Daoy (cell line): ENCODE results near the gene ADGRL3. TPM values are rescaled to one million over a fixed set of nuclear protein-coding genes. Genes with fewer than 3 reads are reported as not detected.
"Not testable (repeated sequence)": the region's sequence is repeated elsewhere in the genome, so short reads cannot be mapped to it uniquely, and the experiment has no call there.

Source experiments
- DNase-seq: peaks from one replicate; pipeline ENCODE4 v3.0.0-alpha.2; 2015; ENCODE audit warnings: low read depth
- total RNA-seq: library from RNA; depleted of rRNA; stranded (reverse); fragments of >200 nt; shearing (Covaris generic); gene quantifications from 2 replicates; pipeline ENCODE4 v1.2.3, GENCODE V29; 2014

Gene ADGRL3
- total RNA-seq, 1 experiment from 2014 or later, result 4.6 TPM

DNA sequence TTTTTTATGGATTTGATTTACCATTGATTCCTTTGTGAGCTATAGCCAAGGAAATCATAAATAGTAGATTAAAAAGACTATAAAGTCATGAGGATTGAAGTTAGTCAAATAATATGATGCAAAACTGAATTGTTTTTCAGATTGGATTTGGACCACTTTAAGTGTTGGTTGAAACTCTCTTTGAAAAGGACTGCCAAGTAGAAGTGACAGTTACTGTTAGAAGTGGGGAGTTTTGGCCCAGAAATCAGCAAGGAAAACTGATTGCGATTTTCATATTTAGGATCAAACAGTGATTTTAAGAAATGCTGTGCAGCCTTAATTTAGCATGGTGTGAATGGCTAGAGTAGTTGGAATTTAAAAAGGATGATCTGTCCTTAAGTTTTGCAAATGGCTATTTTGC lies 4.9 kb downstream of the ADGRL3 start:
- DNase-seq, result no peak

DNA sequence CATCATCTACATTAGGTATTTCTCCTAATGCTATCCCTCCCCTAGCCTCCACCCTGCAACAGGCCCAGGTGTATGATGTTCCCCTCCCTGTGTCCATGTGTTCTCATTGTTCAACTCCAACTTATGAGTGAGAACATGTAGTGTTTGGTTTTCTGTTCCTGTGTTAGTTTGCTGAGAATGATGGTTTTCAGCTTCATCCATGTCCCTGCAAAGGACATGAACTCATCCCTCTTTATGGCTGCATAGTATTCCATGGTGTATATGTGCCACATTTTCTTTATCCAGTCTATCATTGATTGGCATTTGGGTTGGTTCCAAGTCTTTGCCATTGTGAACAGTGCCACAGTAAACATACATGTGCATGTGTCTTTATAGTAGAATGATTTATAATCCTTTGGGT lies 7.0 kb downstream of the ADGRL3 start:
- not testable (repeated sequence) for DNase-seq

DNA sequence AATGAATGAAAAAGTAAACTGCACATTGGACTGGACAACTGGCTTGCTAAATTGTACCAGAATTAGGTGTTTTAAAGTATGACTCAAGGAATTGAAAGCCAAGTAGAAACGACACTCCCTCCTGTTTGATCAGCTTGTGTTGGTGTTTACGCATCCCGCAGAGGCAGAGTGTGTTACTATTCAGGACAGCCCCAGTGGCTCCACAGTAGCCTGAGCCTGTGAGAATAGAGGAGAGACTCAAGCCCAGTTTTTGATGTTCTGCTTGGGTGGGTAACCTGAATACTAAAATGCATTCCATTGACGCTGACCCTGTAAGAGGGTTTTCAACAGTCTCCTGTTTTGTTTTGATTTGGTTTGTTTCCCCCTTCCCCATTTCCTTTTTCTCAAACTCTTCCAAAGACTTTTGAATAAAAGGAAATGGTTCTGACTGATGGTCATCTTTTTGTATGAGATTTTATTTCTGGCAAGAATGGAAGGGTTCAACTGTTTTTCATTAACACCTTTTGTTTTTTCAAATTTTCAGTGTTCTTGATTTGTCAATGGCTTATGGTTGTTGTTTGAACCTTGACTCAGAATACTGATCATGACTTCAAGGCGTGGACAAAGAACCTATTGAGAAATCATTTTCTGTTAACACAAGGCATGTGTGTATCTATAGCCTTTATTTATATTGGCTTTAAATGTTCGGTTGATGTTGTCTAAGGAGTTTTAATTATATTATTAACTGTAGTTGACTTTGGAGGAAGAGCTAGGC lies 10.2 kb downstream of the ADGRL3 start:
- no peak for DNase-seq

DNA sequence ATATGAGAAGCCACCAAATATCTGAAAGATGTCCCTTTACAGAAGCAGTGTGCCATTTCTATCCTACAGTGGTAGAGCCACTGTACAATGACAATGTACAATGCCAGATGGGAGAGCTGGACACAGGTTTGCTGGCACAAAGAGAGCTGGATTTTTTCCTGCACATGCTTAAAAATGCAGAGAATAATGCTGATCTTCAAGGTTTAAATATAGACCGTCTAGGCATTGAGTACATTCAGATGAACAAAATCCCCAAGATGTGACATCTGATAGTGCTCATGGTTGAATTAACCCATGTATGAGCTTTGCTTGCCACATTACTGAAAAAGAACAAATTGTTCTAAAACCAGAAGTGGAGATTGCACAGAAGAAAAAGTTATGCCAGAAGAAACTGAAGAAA lies 11.7 kb downstream of the ADGRL3 start:
- no peak for DNase-seq

- DNase-seq, result no peak
These were observed 12.7 kb downstream of the ADGRL3 start for GRCh38 chr4:61212788-61213187.

DNA sequence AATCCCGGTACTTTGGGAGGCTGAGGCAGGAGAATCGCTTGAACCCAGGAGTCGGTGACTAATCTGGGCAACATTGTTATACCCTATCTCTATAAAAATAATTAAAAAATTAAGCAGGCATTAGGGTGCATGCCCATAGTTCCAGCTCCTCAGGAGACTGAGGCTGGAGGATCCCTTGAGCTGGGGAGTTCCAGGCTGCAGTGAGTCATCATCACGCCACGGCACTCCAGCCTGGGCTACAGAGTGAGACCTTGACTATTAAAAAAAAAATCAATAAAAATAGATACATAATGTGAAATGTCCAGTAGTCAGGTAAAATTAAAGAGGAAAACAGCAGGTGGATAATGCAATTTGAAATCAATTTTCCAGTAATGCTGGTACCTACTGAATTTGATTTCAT lies 14.6 kb downstream of the ADGRL3 start:
- peak; percentile 36 for DNase-seq

- no peak for DNase-seq
These were observed 17.1 kb downstream of the ADGRL3 start for GRCh38 chr4:61217222-61217621.

DNA sequence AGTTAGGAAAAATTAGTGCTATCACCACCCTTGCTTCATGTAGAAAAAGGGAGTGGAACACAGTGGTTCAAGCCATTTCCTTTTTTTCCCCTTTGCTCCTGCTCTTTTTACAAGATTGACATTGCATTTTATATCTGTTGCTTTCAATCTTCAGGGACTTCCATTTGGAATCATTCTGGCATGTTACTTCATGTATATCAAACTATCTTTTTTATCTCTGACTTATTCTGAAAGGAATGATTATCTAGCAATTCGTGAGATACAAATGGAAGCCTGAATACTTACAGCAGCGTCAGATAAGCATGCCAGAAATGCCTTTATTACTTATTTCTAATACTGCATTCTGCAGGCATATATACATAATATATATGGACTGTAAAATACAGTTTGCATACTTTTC lies 20.4 kb downstream of the ADGRL3 start:
- no peak for DNase-seq

DNA sequence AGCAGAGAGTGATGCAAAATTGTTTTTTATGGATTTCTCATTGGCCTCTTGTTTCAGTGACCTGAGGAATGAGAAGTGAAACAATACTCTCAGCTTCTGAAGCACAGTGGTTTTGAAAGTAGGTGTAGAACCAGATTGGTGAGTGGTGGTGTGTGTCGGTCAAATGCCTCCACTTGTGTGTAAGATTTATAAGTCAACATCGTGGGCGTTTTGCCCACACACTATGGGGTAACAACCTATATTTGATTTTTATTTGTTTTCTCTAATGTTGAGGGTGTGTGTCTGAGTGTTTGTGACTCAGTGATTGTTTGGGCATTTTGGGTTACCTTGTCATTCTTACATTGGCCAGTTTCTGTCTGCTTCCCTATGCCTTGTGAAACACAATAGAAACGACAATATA lies 23.3 kb downstream of the ADGRL3 start:
- DNase-seq, result no peak

- DNase-seq, result no peak
These were observed 24.4 kb downstream of the ADGRL3 start for GRCh38 chr4:61224573-61224972.

DNA sequence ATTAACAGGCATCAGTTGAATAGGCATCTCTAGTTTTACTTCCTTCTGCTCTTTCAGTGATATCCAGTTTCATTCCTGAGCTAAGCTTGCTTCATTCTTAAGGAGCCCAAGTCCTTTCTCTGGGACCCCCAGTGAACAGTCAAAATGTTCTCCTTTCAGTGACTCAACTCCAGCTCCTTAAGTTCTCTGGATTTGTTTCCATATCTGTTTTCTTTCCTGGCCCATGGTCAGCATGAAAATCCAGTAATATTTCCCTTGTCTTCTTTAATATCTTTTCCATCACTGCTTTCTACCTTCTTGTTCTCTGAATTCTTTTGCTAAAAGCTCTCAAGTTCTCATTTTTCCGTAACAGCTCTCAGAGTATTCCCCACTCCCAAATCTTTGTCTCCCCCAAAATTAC lies 25.5 kb downstream of the ADGRL3 start:
- no peak for DNase-seq

- no peak for DNase-seq
These were observed 31.3 kb downstream of the ADGRL3 start for GRCh38 chr4:61231421-61231820.

- no peak for DNase-seq
These were observed 39.1 kb downstream of the ADGRL3 start for GRCh38 chr4:61239250-61239649.

DNA sequence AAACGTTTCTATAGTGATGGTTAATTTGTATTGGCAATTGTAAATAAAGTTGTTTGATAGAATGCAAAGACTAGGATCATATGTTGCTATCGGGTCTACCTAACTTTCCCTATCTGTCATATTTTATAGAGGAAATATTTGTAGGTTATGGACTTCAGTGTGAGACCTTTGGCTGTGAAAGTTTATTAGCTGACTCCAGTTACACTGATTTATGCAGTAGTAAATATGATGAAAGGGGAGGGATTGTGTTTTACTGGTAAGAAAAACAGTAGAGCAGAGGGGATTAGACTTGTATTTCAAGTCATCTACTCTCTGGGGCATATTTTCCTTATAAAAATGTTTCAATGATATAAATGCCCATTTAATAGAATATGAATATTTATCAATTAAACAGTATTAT lies 43.8 kb downstream of the ADGRL3 start:
- DNase-seq, result no peak

DNA sequence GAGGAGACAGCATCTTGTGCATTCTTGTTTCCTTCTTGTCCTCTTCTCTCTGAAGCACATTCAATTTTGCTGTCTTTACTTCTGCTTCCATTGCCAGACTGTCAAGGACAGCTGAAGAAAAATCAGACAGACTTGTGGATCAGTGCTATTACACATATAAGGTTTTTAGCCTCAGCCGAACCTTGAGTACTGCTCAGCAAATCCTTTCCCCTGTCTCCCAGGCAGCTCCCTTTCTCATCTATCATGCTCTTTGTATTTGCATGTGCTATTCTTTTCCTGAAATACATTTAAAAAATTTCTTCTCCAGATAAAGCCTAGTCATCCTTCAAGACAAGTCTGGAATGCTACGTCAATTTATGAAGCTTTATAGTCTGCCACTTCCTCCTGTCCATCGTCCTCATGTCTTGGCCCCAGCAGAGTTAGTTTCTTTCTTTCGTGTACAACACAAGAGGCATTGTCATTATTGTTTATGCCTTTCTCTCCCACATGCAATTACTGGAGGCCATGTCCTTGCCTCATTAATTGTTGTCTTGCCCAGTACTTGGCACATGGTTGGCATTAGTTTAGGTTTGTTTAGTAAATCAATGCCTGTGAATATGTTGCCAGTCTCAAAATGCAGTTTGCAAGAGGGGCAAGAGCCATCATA lies 45.1 kb downstream of the ADGRL3 start:
- DNase-seq, result no peak

GRCh38 chr4:61246034-61246433 lies 45.9 kb downstream of the ADGRL3 start:
- DNase-seq, result no peak

GRCh38 chr4:61248705-61249104 lies 48.6 kb downstream of the ADGRL3 start:
- DNase-seq, result no peak

- DNase-seq, result no peak
These were observed 51.0 kb downstream of the ADGRL3 start for GRCh38 chr4:61251129-61251528.

DNA sequence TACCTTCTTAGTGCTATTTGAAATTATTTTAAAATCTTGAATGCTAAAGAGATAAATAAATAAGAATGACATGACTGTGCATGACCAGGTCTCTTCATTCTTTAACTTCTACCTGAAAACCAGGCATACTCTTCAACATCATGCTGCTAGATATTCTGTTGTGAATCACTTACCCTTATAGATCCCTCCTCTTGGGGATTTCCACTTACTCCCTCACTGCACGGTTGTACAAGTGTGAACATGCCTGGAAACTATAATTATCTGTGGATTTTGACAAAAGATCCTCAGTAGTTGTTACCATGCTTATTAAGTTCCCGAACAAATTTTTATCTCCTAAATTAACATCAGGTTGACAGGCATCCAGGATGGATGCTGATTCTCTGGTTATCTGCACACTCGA lies 54.3 kb downstream of the ADGRL3 start:
- no peak for DNase-seq

GRCh38 chr4:61273233-61273632 lies 73.1 kb downstream of the ADGRL3 start:
- DNase-seq, result no peak

DNA sequence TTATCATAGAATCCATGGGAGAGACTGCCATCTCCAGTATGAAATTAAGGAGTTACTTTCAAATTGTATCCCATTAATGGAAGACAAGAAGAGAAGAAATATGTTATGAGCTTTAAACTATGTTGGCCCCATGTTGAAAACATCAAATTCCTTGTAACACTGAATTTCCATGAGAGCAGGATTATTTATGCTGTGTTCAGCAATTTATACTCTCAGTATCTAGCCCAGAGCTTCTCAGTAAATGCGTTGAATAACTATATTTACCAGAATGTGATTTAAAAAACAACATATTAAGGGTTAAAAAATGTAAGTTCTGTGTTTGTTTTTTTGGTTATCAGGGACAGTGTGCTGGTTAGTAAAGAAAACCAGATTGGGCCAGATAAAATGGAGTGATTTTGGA lies 74.2 kb downstream of the ADGRL3 start:
- DNase-seq, result no peak

DNA sequence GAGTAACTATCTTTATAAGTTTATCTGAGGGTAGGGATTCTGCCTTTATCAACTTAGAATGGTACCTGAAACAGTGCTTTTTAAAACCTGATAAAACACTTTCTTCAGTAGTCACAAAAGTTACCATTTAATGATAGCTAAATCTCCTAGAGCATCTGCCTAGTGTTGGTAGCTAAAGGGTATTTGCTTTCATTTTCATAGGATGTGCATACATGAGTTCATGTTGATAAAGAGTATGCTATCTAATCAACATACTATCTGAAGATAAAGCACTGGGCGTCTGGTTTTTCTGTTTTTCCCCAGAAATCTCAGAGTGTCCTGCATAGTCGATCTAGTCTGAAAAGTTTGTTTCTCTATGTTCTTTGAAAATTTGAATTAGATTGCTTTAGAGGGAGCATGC lies 75.1 kb downstream of the ADGRL3 start:
- DNase-seq, result no peak

GRCh38 chr4:61276029-61276428 lies 75.9 kb downstream of the ADGRL3 start:
- DNase-seq, result no peak
